HG03139 (cell line): Measurements from ENCODE around the gene HNRNPA3.
"Not testable (repeated sequence)": the region's sequence is repeated elsewhere in the genome, so short reads cannot be mapped to it uniquely, and the experiment has no call there.

Source experiments
- ATAC-seq: cut with Tn5 transposase; IDR thresholded peaks from one replicate; pipeline ENCODE4 v1.9.1; 2021; ENCODE audit not compliant: unreplicated experiment

The HNRNPA3 gene

GRCh38 chr2:177254433-177255226 lies 42.0 kb downstream of the HNRNPA3 start:
- ATAC-seq = no peak

DNA sequence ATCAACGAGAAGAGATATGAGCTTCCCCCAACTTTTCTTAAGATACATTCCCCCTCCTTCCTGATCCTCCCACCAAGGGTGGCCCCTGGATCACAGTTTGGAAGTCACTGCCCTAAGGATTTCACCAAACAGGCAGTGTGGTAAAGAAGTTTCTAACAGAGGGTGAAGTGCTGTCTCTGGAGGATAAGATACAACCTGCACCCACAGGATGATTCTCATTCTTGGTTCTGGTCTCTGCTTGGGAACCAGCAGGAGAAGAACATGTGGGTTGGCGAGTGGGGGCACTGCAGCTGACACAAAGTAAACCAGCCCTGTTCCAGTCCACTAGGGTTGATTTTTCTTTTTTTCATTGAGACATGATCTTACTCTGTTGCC lies 42.6 kb downstream of the HNRNPA3 start:
- no peak for ATAC-seq

- ATAC-seq = no peak
These were observed 43.4 kb downstream of the HNRNPA3 start for GRCh38 chr2:177256026-177256425.

DNA sequence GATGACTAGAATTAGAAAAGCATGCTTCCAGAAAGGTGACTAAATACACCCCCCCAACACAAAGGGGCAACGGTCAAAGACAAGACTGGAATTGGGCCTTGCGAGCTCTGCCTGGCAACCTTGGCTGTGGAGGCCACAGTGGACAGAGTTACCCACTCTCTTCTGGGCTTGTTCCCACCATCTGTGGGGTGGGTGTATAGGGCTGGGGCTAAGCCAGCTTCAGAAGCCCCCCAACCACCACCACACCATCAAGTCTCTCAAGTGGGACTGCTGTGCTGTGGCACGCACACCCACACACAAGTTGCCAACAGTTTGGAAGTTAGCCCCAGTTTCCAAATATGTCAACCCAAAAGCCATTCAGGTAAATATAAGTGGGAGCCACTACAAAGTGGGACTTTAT lies 44.1 kb downstream of the HNRNPA3 start:
- ATAC-seq = no peak

DNA sequence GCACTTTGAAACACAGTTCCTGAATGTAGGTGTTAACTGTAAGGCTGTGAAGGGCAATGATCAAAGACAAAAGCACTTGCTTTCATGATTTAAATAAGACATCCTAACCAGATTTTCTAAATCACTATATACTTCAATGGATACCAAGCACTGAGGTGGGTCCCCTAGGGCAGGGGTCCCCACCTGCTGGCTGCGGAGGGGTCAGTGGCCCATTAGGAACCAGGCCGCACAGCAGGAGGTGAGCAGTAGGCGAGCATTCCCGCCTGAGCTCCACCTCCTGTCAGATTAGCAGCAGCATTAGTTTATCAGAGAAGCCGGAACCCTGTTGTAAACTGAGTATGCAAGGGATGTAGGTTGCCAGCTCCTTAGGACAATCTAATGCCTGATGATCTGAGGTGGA lies 44.9 kb downstream of the HNRNPA3 start:
- ATAC-seq = no peak

DNA sequence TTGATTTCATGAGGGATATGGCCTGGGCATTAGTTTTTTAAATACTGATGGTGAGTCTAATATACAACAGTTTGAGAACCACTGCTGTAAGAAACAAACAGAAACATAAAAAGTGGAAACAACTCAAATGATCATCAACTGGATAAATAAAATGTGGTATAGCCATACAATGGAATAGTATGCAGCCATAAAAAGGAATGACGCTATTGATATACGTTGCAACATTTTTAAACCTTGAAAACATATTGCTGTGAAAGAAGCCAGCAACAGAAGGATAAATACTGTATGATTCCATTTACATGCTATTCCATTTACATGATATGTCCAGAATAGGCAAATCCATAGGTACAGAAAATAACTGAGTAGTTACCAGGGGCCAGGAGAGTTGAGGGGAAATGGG lies 45.5 kb downstream of the HNRNPA3 start:
- ATAC-seq = no peak

DNA sequence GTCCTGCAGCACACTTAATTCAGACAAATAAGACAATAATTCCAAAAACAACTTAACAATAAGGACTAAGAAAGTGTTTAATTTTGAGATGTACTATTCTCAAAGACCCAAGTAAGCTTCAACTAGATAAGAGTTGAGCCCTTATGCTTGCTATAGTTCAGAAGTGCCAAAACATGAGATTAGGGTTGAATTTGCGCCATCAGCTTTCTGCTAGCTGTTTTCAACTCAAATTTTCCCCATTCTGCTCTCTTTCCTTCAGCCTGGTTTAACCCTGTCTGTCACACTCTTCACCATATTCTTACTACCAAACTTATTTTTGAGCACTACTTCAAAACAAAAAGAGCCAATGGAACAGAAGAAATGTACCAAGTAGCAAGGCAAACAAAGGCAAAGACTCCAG lies 47.8 kb downstream of the HNRNPA3 start:
- no peak for ATAC-seq

DNA sequence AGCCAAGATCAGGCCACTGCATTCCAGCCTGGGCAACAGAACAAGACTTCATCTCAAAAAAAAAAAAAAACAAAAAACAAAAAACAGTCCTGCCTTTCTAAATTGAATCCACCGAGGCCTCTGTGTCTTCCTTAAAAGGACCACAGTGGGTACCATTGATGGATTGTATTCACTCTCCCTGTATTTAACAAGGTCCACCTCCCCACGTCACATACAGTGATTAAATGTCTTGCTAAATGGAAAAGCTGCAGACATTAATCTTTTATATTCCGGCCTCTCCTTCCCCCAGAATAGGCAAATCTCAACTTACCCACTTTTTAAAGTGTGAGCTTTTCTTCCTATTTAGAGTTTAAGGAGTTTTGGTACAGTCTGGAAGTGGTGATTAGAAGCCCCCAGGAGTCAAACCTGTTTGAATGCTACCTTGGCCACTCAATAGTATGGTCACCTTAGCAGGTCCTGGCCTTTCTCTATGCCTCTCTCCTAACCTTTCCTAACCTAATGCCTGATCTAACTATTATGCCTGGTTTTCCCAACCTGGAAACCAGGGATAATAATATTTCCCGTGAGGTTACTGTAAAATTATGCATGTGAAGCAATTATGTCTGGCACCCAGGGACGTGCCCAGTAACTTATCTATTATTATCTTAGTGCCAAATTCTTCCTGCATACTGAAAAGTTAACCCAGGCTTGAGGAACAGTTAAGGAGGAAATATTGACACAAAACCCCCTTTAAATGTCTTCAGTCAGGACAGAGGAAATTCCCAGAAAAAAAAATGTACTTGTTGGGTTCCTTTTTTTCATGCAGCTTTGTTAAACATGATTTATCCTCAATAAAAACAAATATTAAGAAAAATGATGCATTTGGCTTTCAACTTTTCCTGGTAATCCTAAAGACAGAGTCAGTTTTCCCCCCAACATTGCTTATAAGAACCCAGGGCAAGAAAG lies 48.8 kb downstream of the HNRNPA3 start:
- no peak for ATAC-seq

DNA sequence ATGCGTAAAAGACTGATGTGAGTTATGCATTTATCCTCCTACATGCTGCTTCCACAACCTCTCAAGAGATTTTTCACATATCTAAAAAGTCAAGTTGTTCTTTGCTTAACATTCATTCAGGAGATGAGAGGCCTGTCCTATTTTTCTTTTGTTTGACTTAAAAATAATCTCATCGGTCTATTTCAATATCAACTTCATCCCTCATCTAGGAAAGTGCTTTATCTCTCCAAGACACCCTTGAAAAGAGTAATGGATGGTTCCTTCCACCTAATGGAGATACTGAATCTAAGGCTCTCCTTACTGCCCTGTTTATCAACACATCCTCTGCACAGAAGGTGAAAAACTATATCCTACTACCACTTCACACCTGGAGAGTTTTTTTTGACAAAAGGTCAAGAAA lies 49.5 kb downstream of the HNRNPA3 start:
- no peak for ATAC-seq

DNA sequence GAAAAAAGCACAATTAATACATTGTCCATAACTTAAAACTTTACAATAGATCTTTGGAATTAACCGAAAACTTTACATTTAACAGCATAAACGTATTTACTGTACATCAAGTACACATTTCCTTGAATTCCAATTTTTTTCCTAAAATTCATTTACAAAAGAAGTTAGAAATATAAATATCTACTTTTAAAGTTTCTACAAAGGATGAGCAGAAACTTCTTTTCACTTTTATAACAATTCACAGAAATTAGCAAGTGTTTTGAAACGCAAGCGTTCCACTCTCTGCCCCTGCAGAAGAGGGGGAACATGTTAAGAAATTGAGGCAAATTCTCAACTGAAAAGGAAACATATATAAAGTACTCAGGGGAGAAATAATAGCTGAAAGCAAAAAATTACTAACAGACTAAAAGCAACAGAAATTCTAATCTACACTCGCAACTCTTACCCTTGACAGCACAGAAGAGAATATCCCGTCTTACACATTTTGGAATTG lies 50.4 kb downstream of the HNRNPA3 start:
- no peak for ATAC-seq

GRCh38 chr2:177263451-177264208 lies 51.0 kb downstream of the HNRNPA3 start:
- ATAC-seq = peak; percentile 45

- peak; percentile 8 for ATAC-seq
These were observed 51.7 kb downstream of the HNRNPA3 start for GRCh38 chr2:177264209-177264692.

- ATAC-seq = peak; percentile 59
These were observed 52.3 kb downstream of the HNRNPA3 start, which contains the start of gene NFE2L2 for GRCh38 chr2:177264693-177265587. NFE2L2 (minus strand) TSS chr2:177264727; CDS start chr2:177264576, 151 bp downstream.

- ATAC-seq = no peak
These were observed 53.5 kb downstream of the HNRNPA3 start for GRCh38 chr2:177265824-177266817.

- not testable (repeated sequence) for ATAC-seq
These were observed 54.4 kb downstream of the HNRNPA3 start for GRCh38 chr2:177266955-177267354.

DNA sequence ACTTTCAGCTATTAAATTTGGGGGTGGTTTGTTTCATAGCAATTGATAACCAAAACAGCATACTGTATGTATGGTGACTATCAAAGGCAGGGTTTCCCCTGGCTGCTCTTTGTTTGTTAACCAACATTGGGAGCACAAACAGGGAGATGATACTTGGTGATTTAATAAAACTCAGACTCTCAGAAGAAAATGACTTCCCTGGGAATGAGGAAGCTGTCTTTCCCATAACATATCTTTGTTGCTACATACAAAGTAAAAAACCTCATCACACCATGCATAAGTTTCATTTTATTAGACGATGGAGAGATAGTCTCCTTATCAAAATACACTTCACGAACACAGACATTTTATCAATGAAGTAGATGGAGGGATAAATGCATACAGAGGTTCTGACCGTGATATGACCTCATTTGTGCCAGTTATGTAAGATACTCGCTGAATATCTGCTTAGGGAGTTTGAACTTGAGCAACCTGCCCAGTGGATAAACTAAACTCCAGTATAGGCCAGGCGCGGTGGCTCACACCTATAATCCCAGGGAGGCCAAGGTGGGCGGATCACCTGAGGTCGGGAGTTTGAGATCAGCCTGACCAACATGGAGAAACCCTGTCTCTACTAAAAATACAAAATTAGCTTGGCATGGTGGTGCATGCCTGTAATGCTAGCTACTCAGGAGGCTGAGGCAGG lies 55.7 kb downstream of the HNRNPA3 start:
- no peak for ATAC-seq

GRCh38 chr2:177268901-177269300 lies 56.3 kb downstream of the HNRNPA3 start:
- no peak for ATAC-seq

GRCh38 chr2:177270531-177270930 lies 57.9 kb downstream of the HNRNPA3 start:
- ATAC-seq = no peak
